KMS-11 (cell line): Measurements from ENCODE around the gene SMPD3.

ENCODE experiments used
- H2AFZ ChIP-seq: fragments of 200-600 bp; sonication (generic); 2 replicates; pipeline ENCODE4 v1.6.1; 2016; ENCODE audit warnings: antibody characterized with exemption, mixed run types, low read depth
- H3K27ac ChIP-seq: fragments of 200-600 bp; sonication (generic); 2 replicates; pipeline ENCODE4 v1.6.1; 2016; ENCODE audit warnings: mild to moderate bottlenecking, mixed run types
- H3K27me3 ChIP-seq: fragments of 200-600 bp; sonication (generic); 2 replicates; pipeline ENCODE4 v1.6.1; 2017; ENCODE audit warnings: mild to moderate bottlenecking, low read depth, mixed run types, moderate library complexity; ENCODE audit not compliant: insufficient read depth
- H3K36me3 ChIP-seq: fragments of 200-600 bp; sonication (generic); 2 replicates; pipeline ENCODE4 v1.6.1; 2017; ENCODE audit warnings: mild to moderate bottlenecking, mixed run types; ENCODE audit not compliant: insufficient read depth
- H3K4me1 ChIP-seq: fragments of 200-600 bp; sonication (generic); 2 replicates; pipeline ENCODE4 v1.6.1; 2016; ENCODE audit warnings: mild to moderate bottlenecking, low read depth, mixed run types; ENCODE audit not compliant: poor library complexity, severe bottlenecking
- H3K4me2 ChIP-seq: fragments of 200-600 bp; sonication (generic); 2 replicates; pipeline ENCODE4 v1.7.0; 2016; ENCODE audit warnings: mild to moderate bottlenecking, mixed run types
- H3K4me3 ChIP-seq: fragments of 200-600 bp; sonication (generic); IDR thresholded peaks from 2 replicates; pipeline ENCODE4 v1.6.1; 2017; ENCODE audit warnings: low read depth, low read length, mixed read lengths; ENCODE audit not compliant: insufficient read depth
- H3K79me2 ChIP-seq: fragments of 200-600 bp; sonication (generic); 2 replicates; pipeline ENCODE4 v1.6.1; 2016; ENCODE audit warnings: low read depth, mixed run types; ENCODE audit not compliant: insufficient read depth
- H3K9ac ChIP-seq: fragments of 200-600 bp; sonication (generic); 2 replicates; pipeline ENCODE4 v1.6.1; 2016; ENCODE audit warnings: mild to moderate bottlenecking, mixed run types
- H4K20me1 ChIP-seq: fragments of 200-600 bp; sonication (generic); 2 replicates; pipeline ENCODE4 v1.6.1; 2016; ENCODE audit warnings: mild to moderate bottlenecking, mixed run types; ENCODE audit not compliant: insufficient read depth
- CTCF ChIP-seq: fragments of 200-600 bp; sonication (generic); conservative IDR thresholded peaks from 2 replicates; pipeline ENCODE4 v1.6.1; 2017; ENCODE audit warnings: low read depth, mild to moderate bottlenecking, antibody characterized with exemption, low read length, moderate library complexity, mixed read lengths

SMPD3 gene

GRCh38 chr16:68356249-68356918, 91.9 kb downstream of the SMPD3 start:
- peak overlapping the region; percentile 29; the same call in 1 of the 2 replicates for H3K27ac ChIP-seq
- H2AFZ ChIP-seq: no peak overlapping the region
- no peak overlapping the region for H3K9ac ChIP-seq
- H3K4me3 ChIP-seq: no peak overlapping the region
- no peaks in the 10 kb centered on the region for H3K36me3 ChIP-seq
- peak overlapping the region; percentile 94 for H3K4me2 ChIP-seq
- H4K20me1 ChIP-seq: no peaks in the 10 kb centered on the region
- no peaks in the 10 kb centered on the region for H3K79me2 ChIP-seq
- H3K4me1 ChIP-seq: peaks cover 33% of the 10 kb centered on the region
- no peak for TF ChIP-seq CTCF
- no peaks in the 10 kb centered on the region for H3K27me3 ChIP-seq

GRCh38 chr16:68355447-68356248, 92.7 kb downstream of the SMPD3 start:
- H3K27ac ChIP-seq: peak overlapping the region; percentile 29; the same call in 1 of the 2 replicates
- H3K9ac ChIP-seq: no peak overlapping the region
- H3K4me2 ChIP-seq: peak overlapping the region; percentile 94
- H3K27me3 ChIP-seq: no peaks in the 10 kb centered on the region
- no peak overlapping the region for H2AFZ ChIP-seq
- H3K36me3 ChIP-seq: no peaks in the 10 kb centered on the region
- no peaks in the 10 kb centered on the region for H4K20me1 ChIP-seq
- H3K79me2 ChIP-seq: no peaks in the 10 kb centered on the region
- peak; percentile 38 for TF ChIP-seq CTCF
- H3K4me3 ChIP-seq: no peak overlapping the region
- peaks cover 33% of the 10 kb centered on the region for H3K4me1 ChIP-seq

- no peaks in the 10 kb centered on the region for H3K36me3 ChIP-seq
- no peak overlapping the region for H3K4me3 ChIP-seq
- no peak overlapping the region; the same call in 1 of the 2 replicates for H3K4me2 ChIP-seq
- H4K20me1 ChIP-seq: no peaks in the 10 kb centered on the region
- peaks cover 33% of the 10 kb centered on the region for H3K4me1 ChIP-seq
- H3K27me3 ChIP-seq: no peaks in the 10 kb centered on the region
- no peak for TF ChIP-seq CTCF
- no peak overlapping the region for H2AFZ ChIP-seq
- no peaks in the 10 kb centered on the region for H3K79me2 ChIP-seq
- no peak overlapping the region for H3K9ac ChIP-seq
- no peak overlapping the region for H3K27ac ChIP-seq
Observed at GRCh38 chr16:68354816-68355215, 93.5 kb downstream of the SMPD3 start.

GRCh38 chr16:68353366-68353765, 94.9 kb downstream of the SMPD3 start:
- H3K4me1 ChIP-seq: peaks cover 33% of the 10 kb centered on the region
- no peaks in the 10 kb centered on the region for H3K27me3 ChIP-seq
- TF ChIP-seq CTCF: no peak
- no peak overlapping the region for H3K9ac ChIP-seq
- no peaks in the 10 kb centered on the region for H3K36me3 ChIP-seq
- H2AFZ ChIP-seq: no peak overlapping the region
- H4K20me1 ChIP-seq: no peaks in the 10 kb centered on the region
- H3K79me2 ChIP-seq: no peaks in the 10 kb centered on the region
- H3K27ac ChIP-seq: no peak overlapping the region
- no peak overlapping the region for H3K4me3 ChIP-seq
- H3K4me2 ChIP-seq: no peak overlapping the region
